Upper lobe of left lung (tissue), 4 donors: ENCODE measurements around the gene CA9.
"Not testable (repeated sequence)": the region's sequence is repeated elsewhere in the genome, so short reads cannot be mapped to it uniquely, and the experiment has no call there.

Experiments
- CTCF ChIP-seq, 6 experiments: fragments of 450-650 bp in 4 of 6; fragments of 200-600 bp in 2 of 6; sonication (generic) in 2 of 6; IDR thresholded peaks; one replicate each; pipeline ENCODE4 v1.5.1; 2016 to 2019; ENCODE audit warnings: antibody characterized with exemption in 6 of 6
- EP300 ChIP-seq, 4 donors: sonication (generic); formaldehyde crosslinking; IDR thresholded peaks; one replicate each; pipeline ENCODE4 v1.5.1; 2017; ENCODE audit warnings: antibody characterized with exemption in 4 of 4, control low read depth in 2 of 4
- POLR2A ChIP-seq, 4 donors: fragments of 450-650 bp; IDR thresholded peaks; one replicate each; pipeline ENCODE4 v1.5.1; 2016 to 2017; ENCODE audit warnings: antibody characterized with exemption in 4 of 4, mild to moderate bottlenecking in 2 of 4
- POLR2AphosphoS5 ChIP-seq, 2 donors: sonication (generic); formaldehyde crosslinking; IDR thresholded peaks; one replicate each; pipeline ENCODE4 v1.5.1; 2017; ENCODE audit warnings: antibody characterized with exemption in 2 of 2

GRCh38 chr9:35638751-35639150 lies 35.0 kb upstream of the CA9 start:
- TF ChIP-seq CTCF, POLR2A, POLR2AphosphoS5, EP300 (IDR thresholded peaks at IDR 0.05): not testable (repeated sequence)
